Right lobe of liver (tissue), 6 donors: ENCODE results near the gene DYRK1A. TPM values are rescaled to one million over a fixed set of nuclear protein-coding genes. Genes with fewer than 3 reads are reported as not detected.

Experiments
- ATAC-seq, 4 donors: fragments of 200-7000 bp; cut with Tn5 transposase; one replicate each; pipeline ENCODE4 v1.9.1; 2020; ENCODE audit warnings: mild to moderate bottlenecking in 4 of 4, moderate library complexity in 4 of 4
- DNase-seq, 3 donors: peaks; one replicate each; pipeline ENCODE4 v3.0.0-alpha.2; 2020
- H3K27ac ChIP-seq, 3 donors: fragments of 200-600 bp; one replicate each; pipeline ENCODE4 v1.8.0; 2022
- H3K27me3 ChIP-seq, 2 donors: fragments of 200-600 bp; one replicate each; pipeline ENCODE4 v1.8.0; 2022
- H3K36me3 ChIP-seq, 4 donors: fragments of 200-600 bp; sonication (generic) in 1 of 4; one replicate each; pipeline versions ENCODE4 v1.5.1 to v1.8.0; 2017 to 2022; ENCODE audit warnings: control low read depth in 1 of 4
- H3K4me1 ChIP-seq, 4 donors: fragments of 200-600 bp; sonication (generic) in 1 of 4; one replicate each; pipeline versions ENCODE4 v1.5.1 to v1.8.0; 2017 to 2022; ENCODE audit warnings: control low read depth in 1 of 4
- H3K4me3 ChIP-seq, 3 donors: fragments of 200-600 bp; one replicate each; pipeline ENCODE4 v1.8.0; 2022
- H3K9me3 ChIP-seq, 4 donors: fragments of 200-600 bp; sonication (generic) in 1 of 4; one replicate each; pipeline versions ENCODE4 v1.5.1 to v1.8.0; 2017 to 2022; ENCODE audit warnings: control low read depth in 1 of 4
- CTCF ChIP-seq, 4 donors: fragments of 200-600 bp in 3 of 4; fragments of 450-650 bp in 1 of 4; IDR thresholded peaks; one replicate each; pipeline versions ENCODE4 v1.5.1 to v1.8.0; 2016 to 2022; ENCODE audit warnings: antibody characterized with exemption in 4 of 4, mild to moderate bottlenecking in 2 of 4
- POLR2A ChIP-seq: fragments of 450-650 bp; IDR thresholded peaks from one replicate; pipeline ENCODE4 v1.6.1; 2017; ENCODE audit warnings: antibody characterized with exemption, mild to moderate bottlenecking
- WGBS: methylation state at CpG from one replicate; pipeline ENCODE4 v1.1.6; 2018; ENCODE audit warnings: low coverage, low lambda C conversion rate; ENCODE audit not compliant: insufficient coverage; ENCODE audit errors: missing lambda C conversion rate; 5-methylcytosine and 5-hydroxymethylcytosine counted together
- intact Hi-C, 2 donors: fragments of 100-400 bp; cut with DNase I; formaldehyde crosslinking; loops; one replicate each; pipeline versions ENCODE4 v1.11.2 to v1.14.1; 2022
- total RNA-seq, 6 experiments: library from RNA; depleted of rRNA in 2 of 6; stranded (reverse); fragments of >200 nt in 2 of 6; fragmentation: NEBNext Ultra II Directional in 3 of 6; extraction: Animal tissue kit (Norgen Biotek cat#: 25700) in 3 of 6; gene quantifications; one replicate each; pipeline versions ENCODE4 v1.1.0 to v1.2.4, GENCODE V29; 2016 to 2023
- donor health status: DM: no; HTN: yes; CAD: no.
- donor health status: DM: no; HTN: no; CAD: no.
- donor health status: DM: no; HTN: no; CAD: no.
- donor health status: DM: no; HTN: yes; CAD: no.
- donor health status: DM: no; HTN: yes; CAD: no.

DYRK1A gene
- total RNA-seq, 6 experiments from 2014 or later = 20.6 to 32.5 (median 25.7) TPM

GRCh38 chr21:37398697-37399096 lies 32.1 kb downstream of the DYRK1A start:
- no peak for TF ChIP-seq POLR2A
- H3K27me3 ChIP-seq = no peaks in the 10 kb centered on the region
- no peaks in the 10 kb centered on the region for H3K9me3 ChIP-seq
- peaks cover 0 to 10% (median 0%) of the 10 kb centered on the region in 4 donors for H3K4me1 ChIP-seq
- H3K36me3 ChIP-seq = no peaks in the 10 kb centered on the region
- DNase-seq = no peak
- intact Hi-C loops = no loop called here
- no peak for ATAC-seq
- no peak overlapping the region for H3K4me3 ChIP-seq
- no peak overlapping the region for H3K27ac ChIP-seq
- 84% methylated on average over 5 of the region's 5 CpGs for WGBS

- H3K9me3 ChIP-seq = no peaks in the 10 kb centered on the region
- TF ChIP-seq CTCF (IDR thresholded peaks at IDR 0.05) (no peak), POLR2A (no peak)
- DNase-seq = no peak
Measured at GRCh38 chr21:37402251-37402867, 35.8 kb downstream of the DYRK1A start.

GRCh38 chr21:37405629-37406028 lies 39.1 kb downstream of the DYRK1A start:
- WGBS = 42% methylated on average over 4 of the region's 4 CpGs
- no peak for DNase-seq

More at GRCh38 chr21:37402251-37402867, 35.8 kb downstream of the DYRK1A start:
- no peak for ATAC-seq
- Histone ChIP-seq H3K4me1 (peaks cover 0 to 9% (median 0%) of the 10 kb centered on the region in 4 donors), H3K36me3 (no peaks in the 10 kb centered on the region), H3K4me3 (no peak overlapping the region), H3K27ac (no peak overlapping the region), H3K27me3 (no peaks in the 10 kb centered on the region)
- WGBS = 68% methylated on average over 3 of the region's 3 CpGs
- intact Hi-C loops = no loop called here

GRCh38 chr21:37407719-37408420 lies 41.3 kb downstream of the DYRK1A start:
- WGBS = 15% methylated on average over 5 of the region's 6 CpGs

More at GRCh38 chr21:37405629-37406028, 39.1 kb downstream of the DYRK1A start:
- H3K36me3 ChIP-seq = no peaks in the 10 kb centered on the region
- peaks cover 0 to 20% (median 0%) of the 10 kb centered on the region in 4 donors for H3K4me1 ChIP-seq
- H3K9me3 ChIP-seq = no peaks in the 10 kb centered on the region
- intact Hi-C loops = no loop called here
- ATAC-seq = no peak
- TF ChIP-seq POLR2A (no peak), CTCF (IDR thresholded peaks at IDR 0.05) (no peak)
- no peaks in the 10 kb centered on the region for H3K27me3 ChIP-seq
- no peak overlapping the region for H3K27ac ChIP-seq
- H3K4me3 ChIP-seq = no peak overlapping the region

More at GRCh38 chr21:37407719-37408420, 41.3 kb downstream of the DYRK1A start:
- ATAC-seq (peak; percentile 86 to 94 (median 92)), DNase-seq (peak in 1 of 3 donors; percentile 58)
- intact Hi-C loops = no loop called here
- H3K27ac ChIP-seq = peak overlapping the region in 2 of 3 donors; percentile 17 to 30
- no peaks in the 10 kb centered on the region for H3K36me3 ChIP-seq
- H3K4me3 ChIP-seq = no peak overlapping the region
- TF ChIP-seq CTCF (IDR thresholded peaks at IDR 0.05) (no peak), POLR2A (no peak)
- H3K9me3 ChIP-seq = no peaks in the 10 kb centered on the region
- peaks cover 0 to 25% (median 0%) of the 10 kb centered on the region in 4 donors for H3K4me1 ChIP-seq
- H3K27me3 ChIP-seq = no peaks in the 10 kb centered on the region
